SK-N-SH (cell line): Measurements from ENCODE around the gene TNFAIP2. TPM values are rescaled to one million over a fixed set of nuclear protein-coding genes. Genes with fewer than 3 reads are reported as not detected.

Experiments
- CTCF ChIA-PET: fragments of 300-600, 350-600 bp; formaldehyde crosslinking; extraction: SDS; loops from one replicate; lab custom pipeline; 2021; lab: Yijun Ruan, JAX
- POLR2A ChIA-PET: fragments of 350-600 bp; sonication (Branson Sonifier 250); formaldehyde crosslinking; extraction: SDS; loops from one replicate; lab custom pipeline; 2020; ENCODE audit warnings: antibody characterized with exemption, inconsistent platforms; lab: Yijun Ruan, JAX
- DNase-seq: peaks from one replicate; pipeline ENCODE4 v3.0.0; 2012
- H2AFZ ChIP-seq: fragments of 200-600 bp; sonication (generic); 2 replicates; pipeline ENCODE4 v1.8.1; 2016; ENCODE audit warnings: antibody characterized with exemption, mild to moderate bottlenecking, low read depth
- H3F3A ChIP-seq: fragments of 200-600 bp; sonication (generic); replicated peaks from 2 replicates; pipeline ENCODE3; 2016; ENCODE audit warnings: antibody characterized with exemption, mild to moderate bottlenecking; ENCODE audit not compliant: insufficient read depth
- H3K27ac ChIP-seq, 2 experiments: fragments of 200-500 bp in 1 of 2; fragments of 200-600 bp in 1 of 2; sonication (Bioruptor generic) in 1 of 2; sonication (generic), shearing (Covaris generic) in 1 of 2; 2 replicates each; pipeline versions ENCODE4 v1.5.1 to v1.6.1; 2014 to 2016; ENCODE audit warnings: low read depth in 2 of 2, inconsistent platforms in 1 of 2, low read length in 1 of 2, mild to moderate bottlenecking in 1 of 2, mixed read lengths in 1 of 2
- H3K27me3 ChIP-seq: fragments of 200-600 bp; sonication (generic), shearing (Covaris generic); 2 replicates; pipeline ENCODE4 v1.6.1; 2016; ENCODE audit warnings: mixed run types; ENCODE audit not compliant: insufficient read depth
- H3K36me3 ChIP-seq, 2 experiments: fragments of 200-500 bp in 1 of 2; fragments of 200-600 bp in 1 of 2; sonication (Bioruptor generic) in 1 of 2; sonication (generic) in 1 of 2; replicated peaks in 1 of 2; 2 replicates each; pipeline versions ENCODE3 to v1.5.1; 2014 to 2016; ENCODE audit warnings: low read length in 1 of 2, mild to moderate bottlenecking in 1 of 2; ENCODE audit not compliant: insufficient read depth in 2 of 2, control insufficient read depth in 1 of 2
- H3K4me1 ChIP-seq, 2 experiments: fragments of 200-500 bp in 1 of 2; fragments of 200-600 bp in 1 of 2; sonication (Bioruptor generic) in 1 of 2; sonication (generic), shearing (Covaris generic) in 1 of 2; 2 replicates each; pipeline versions ENCODE4 v1.5.1 to v1.6.1; 2014 to 2016; ENCODE audit warnings: low read depth in 1 of 2, low read length in 1 of 2, mixed run types in 1 of 2; ENCODE audit not compliant: insufficient read depth in 2 of 2, control insufficient read depth in 1 of 2
- H3K4me2 ChIP-seq: fragments of 200-600 bp; sonication (generic), shearing (Covaris generic); 2 replicates; pipeline ENCODE4 v1.6.1; 2017; ENCODE audit warnings: mixed run types
- H3K4me3 ChIP-seq, 2 experiments: fragments of 200-500 bp in 1 of 2; fragments of 200-600 bp in 1 of 2; sonication (Bioruptor generic) in 1 of 2; sonication (generic), shearing (Covaris generic) in 1 of 2; 2 replicates each; pipeline versions ENCODE4 v1.5.1 to v1.8.1; 2014 to 2016; ENCODE audit warnings: low read depth in 2 of 2, inconsistent platforms in 1 of 2, low read length in 1 of 2, mild to moderate bottlenecking in 1 of 2, mixed read lengths in 1 of 2, moderate library complexity in 1 of 2
- H3K79me2 ChIP-seq: fragments of 200-600 bp; sonication (generic); 2 replicates; pipeline ENCODE4 v1.8.1; 2017; ENCODE audit warnings: mild to moderate bottlenecking; ENCODE audit not compliant: insufficient read depth
- H3K9ac ChIP-seq: fragments of 200-600 bp; sonication (generic); 2 replicates; pipeline ENCODE4 v1.6.1; 2017; ENCODE audit warnings: mixed run types
- H3K9me2 ChIP-seq: fragments of 200-600 bp; sonication (generic); 2 replicates; pipeline ENCODE4 v1.6.1; 2017; ENCODE audit warnings: mixed run types
- H3K9me3 ChIP-seq: fragments of 200-600 bp; sonication (generic); 2 replicates; pipeline ENCODE4 v1.6.1; 2017; ENCODE audit warnings: mixed run types, mild to moderate bottlenecking, moderate library complexity
- H4K20me1 ChIP-seq: fragments of 200-600 bp; sonication (generic); 2 replicates; pipeline ENCODE4 v1.6.1; 2017; ENCODE audit warnings: mild to moderate bottlenecking, mixed run types; ENCODE audit not compliant: insufficient read depth
- CHD2 ChIP-seq: fragments of 150-350 bp; IDR thresholded peaks from 2 replicates; pipeline ENCODE4 v1.6.1; 2018; ENCODE audit warnings: low read length; ENCODE audit not compliant: partially characterized antibody
- ELF1 ChIP-seq: IDR thresholded peaks from 2 replicates; pipeline ENCODE4 v1.4.0; 2012
- EP300 ChIP-seq, 2 experiments: IDR thresholded peaks; 2 replicates each; pipeline versions ENCODE4 v1.4.0 to v1.6.1; 2012; ENCODE audit warnings: borderline replicate concordance in 1 of 2, low read depth in 1 of 2, low read length in 1 of 2
- EZH2phosphoT487 ChIP-seq: fragments of 200-600 bp; sonication (generic); IDR thresholded peaks from 2 replicates; pipeline ENCODE4 v1.6.1; 2017; ENCODE audit warnings: low read depth, mixed run types, mild to moderate bottlenecking, antibody characterized with exemption, moderate library complexity, borderline replicate concordance
- FOSL2 ChIP-seq: IDR thresholded peaks from 2 replicates; pipeline ENCODE4 v1.4.0; 2012; ENCODE audit warnings: low read depth, mild to moderate bottlenecking, moderate library complexity, borderline replicate concordance
- FOXJ3 ChIP-seq: sonication (generic); formaldehyde crosslinking; IDR thresholded peaks from 2 replicates; pipeline ENCODE4 v1.5.1; 2020; ENCODE audit warnings: mild to moderate bottlenecking, missing genetic modification reagents
- FOXM1 ChIP-seq: IDR thresholded peaks from 2 replicates; pipeline ENCODE4 v1.4.0; 2012; ENCODE audit warnings: low read depth, mild to moderate bottlenecking
- GABPA ChIP-seq: IDR thresholded peaks from 2 replicates; pipeline ENCODE4 v1.4.0; 2012; ENCODE audit warnings: low read depth, mild to moderate bottlenecking
- MEF2A ChIP-seq: IDR thresholded peaks from 2 replicates; pipeline ENCODE4 v1.4.0; 2012; ENCODE audit warnings: low read depth, borderline replicate concordance
- NRF1 ChIP-seq: IDR thresholded peaks from 2 replicates; pipeline ENCODE4 v1.6.1; 2012; ENCODE audit warnings: low read depth, mild to moderate bottlenecking, low read length
- POLR2AphosphoS5 ChIP-seq: IDR thresholded peaks from 2 replicates; pipeline ENCODE4 v1.6.1; 2012; ENCODE audit warnings: low read depth, low read length
- RAD21 ChIP-seq: IDR thresholded peaks from 2 replicates; pipeline ENCODE4 v1.6.1; 2012; ENCODE audit warnings: mild to moderate bottlenecking, low read length
- SIN3A ChIP-seq: IDR thresholded peaks from 2 replicates; pipeline ENCODE4 v1.6.1; 2012; ENCODE audit warnings: low read depth, mild to moderate bottlenecking, low read length, moderate library complexity, borderline replicate concordance
- SMC3 ChIP-seq: IDR thresholded peaks from 2 replicates; pipeline ENCODE4 v1.6.1; 2012; ENCODE audit warnings: low read depth, low read length, improper control_type of control experiment
- TCF12 ChIP-seq: IDR thresholded peaks from 2 replicates; pipeline ENCODE4 v1.4.0; 2012
- TEAD4 ChIP-seq: IDR thresholded peaks from 2 replicates; pipeline ENCODE4 v1.4.0; 2012; ENCODE audit warnings: mild to moderate bottlenecking, borderline replicate concordance; ENCODE audit not compliant: insufficient read depth
- WGBS: methylation state at CpG from one replicate; pipeline ENCODE4 v1.1.6; 2017; ENCODE audit warnings: low lambda C conversion rate; 5-methylcytosine and 5-hydroxymethylcytosine counted together
- polyA plus RNA-seq, 3 experiments: library from polyadenylated mRNA; depleted of rRNA; stranded (reverse); fragments of >200 nt; gene quantifications; 2 replicates each; pipeline ENCODE4 v1.2.3, GENCODE V29; 2012
- TF ChIP-seq, protein P1 (sequence below): fragments of 150-350 bp; IDR thresholded peaks from 2 replicates; pipeline ENCODE4 v1.6.1; 2017; ENCODE audit warnings: antibody characterized with exemption, low read length, low read depth, borderline replicate concordance
- TF ChIP-seq, protein P2 (sequence below): IDR thresholded peaks from 2 replicates; pipeline ENCODE4 v1.6.1; 2012; ENCODE audit warnings: mild to moderate bottlenecking, low read depth, low read length, moderate library complexity
- TF ChIP-seq, protein P3 (sequence below): IDR thresholded peaks from 2 replicates; pipeline ENCODE4 v1.4.0; 2012; ENCODE audit warnings: low read depth
- TF ChIP-seq, protein P4 (sequence below): IDR thresholded peaks from 2 replicates; pipeline ENCODE4 v1.4.0; 2012; ENCODE audit warnings: low read depth, borderline replicate concordance
- TF ChIP-seq, protein P5 (sequence below): fragments of 200-600 bp; sonication (generic); IDR thresholded peaks from 2 replicates; pipeline ENCODE4 v1.6.1; 2017; ENCODE audit warnings: antibody characterized with exemption, mild to moderate bottlenecking, moderate library complexity

The TNFAIP2 gene
- polyA plus RNA-seq, 1 of the 3 experiments (the other 2 are of a cell fraction), result 16.0 TPM

DNA sequence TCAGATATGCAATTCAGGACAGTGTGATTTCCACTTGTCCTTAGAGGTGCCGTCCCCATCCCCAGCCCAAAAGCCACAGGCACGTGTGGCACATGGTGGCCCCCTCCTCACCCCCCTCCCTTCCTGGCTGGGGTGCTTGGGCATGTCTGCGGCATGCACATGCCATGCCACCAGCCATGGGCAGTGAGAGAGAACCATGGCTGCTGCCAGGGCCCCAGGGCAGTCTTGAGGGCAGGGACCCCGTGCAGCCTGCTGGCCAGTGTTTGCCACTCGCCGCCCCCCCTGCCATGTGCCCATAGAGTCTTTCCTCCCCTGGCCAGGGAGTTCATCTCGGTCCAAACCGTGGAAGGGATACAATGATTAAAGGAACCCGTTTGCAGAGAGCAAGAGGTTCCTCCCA, 41.5 kb downstream of the TNFAIP2 start:
- CTCF ChIA-PET, result interaction anchor here (4.4 kb wide), 1 partner anchor 60 kb away, joined by 32 read pairs; no protein-coding TSS in a partner anchor

DNA sequence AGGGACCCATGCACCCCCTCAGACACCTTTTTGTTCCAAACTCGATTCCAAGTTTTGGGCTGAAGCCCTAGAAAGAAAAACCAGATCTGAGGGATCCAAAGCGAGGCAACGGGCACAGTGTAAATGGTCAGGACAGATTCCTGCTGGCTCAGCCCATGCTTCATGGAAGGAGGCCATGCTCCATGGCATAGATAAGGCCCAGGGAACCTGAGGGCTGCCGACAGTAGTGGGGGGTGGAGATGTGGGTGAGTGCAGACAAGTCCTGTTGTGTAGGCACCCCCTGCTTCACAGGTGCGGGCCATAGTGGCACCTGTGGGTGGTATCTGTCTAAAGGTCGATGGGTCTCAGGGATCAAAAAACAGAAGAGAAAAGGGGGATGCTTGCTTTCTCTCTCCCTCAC, 42.1 kb downstream of the TNFAIP2 start:
- H3K27me3 ChIP-seq, result no peaks in the 10 kb centered on the region
- H3K9me3 ChIP-seq, result 0 out of 2 replicates have a peak, but pooled peaks cover 8% of the 10 kb centered on the region
- H3K9me2 ChIP-seq, result no peaks in the 10 kb centered on the region
- ChIA-PET CTCF (interaction anchor here (4.4 kb wide), 1 partner anchor 60 kb away, joined by 32 read pairs; no protein-coding TSS in a partner anchor), POLR2A (no interaction called here)
- H3K9ac ChIP-seq, result no peak overlapping the region
- H2AFZ ChIP-seq, result no peak overlapping the region
- no peaks in the 10 kb centered on the region for H4K20me1 ChIP-seq
- WGBS, result 75% methylated on average over 6 of the region's 6 CpGs
- no peak for DNase-seq
- peaks cover 0 to 3% of the 10 kb centered on the region in 2 experiments; a peak in 1 of 4 replicates for H3K4me1 ChIP-seq
- no peaks in the 10 kb centered on the region for H3F3A ChIP-seq
- H3K36me3 ChIP-seq, result no peaks in the 10 kb centered on the region
- no peak overlapping the region for H3K27ac ChIP-seq
- no peak overlapping the region for H3K4me2 ChIP-seq
- no peaks in the 10 kb centered on the region for H3K79me2 ChIP-seq
- no peak overlapping the region for H3K4me3 ChIP-seq
- TF ChIP-seq, protein P1, sequence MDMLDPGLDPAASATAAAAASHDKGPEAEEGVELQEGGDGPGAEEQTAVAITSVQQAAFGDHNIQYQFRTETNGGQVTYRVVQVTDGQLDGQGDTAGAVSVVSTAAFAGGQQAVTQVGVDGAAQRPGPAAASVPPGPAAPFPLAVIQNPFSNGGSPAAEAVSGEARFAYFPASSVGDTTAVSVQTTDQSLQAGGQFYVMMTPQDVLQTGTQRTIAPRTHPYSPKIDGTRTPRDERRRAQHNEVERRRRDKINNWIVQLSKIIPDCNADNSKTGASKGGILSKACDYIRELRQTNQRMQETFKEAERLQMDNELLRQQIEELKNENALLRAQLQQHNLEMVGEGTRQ, result no peak
- no peak for TF ChIP-seq POLR2AphosphoS5
- TF ChIP-seq EZH2phosphoT487, result no peak
- no peak for TF ChIP-seq ELF1
- TF ChIP-seq, protein P2, sequence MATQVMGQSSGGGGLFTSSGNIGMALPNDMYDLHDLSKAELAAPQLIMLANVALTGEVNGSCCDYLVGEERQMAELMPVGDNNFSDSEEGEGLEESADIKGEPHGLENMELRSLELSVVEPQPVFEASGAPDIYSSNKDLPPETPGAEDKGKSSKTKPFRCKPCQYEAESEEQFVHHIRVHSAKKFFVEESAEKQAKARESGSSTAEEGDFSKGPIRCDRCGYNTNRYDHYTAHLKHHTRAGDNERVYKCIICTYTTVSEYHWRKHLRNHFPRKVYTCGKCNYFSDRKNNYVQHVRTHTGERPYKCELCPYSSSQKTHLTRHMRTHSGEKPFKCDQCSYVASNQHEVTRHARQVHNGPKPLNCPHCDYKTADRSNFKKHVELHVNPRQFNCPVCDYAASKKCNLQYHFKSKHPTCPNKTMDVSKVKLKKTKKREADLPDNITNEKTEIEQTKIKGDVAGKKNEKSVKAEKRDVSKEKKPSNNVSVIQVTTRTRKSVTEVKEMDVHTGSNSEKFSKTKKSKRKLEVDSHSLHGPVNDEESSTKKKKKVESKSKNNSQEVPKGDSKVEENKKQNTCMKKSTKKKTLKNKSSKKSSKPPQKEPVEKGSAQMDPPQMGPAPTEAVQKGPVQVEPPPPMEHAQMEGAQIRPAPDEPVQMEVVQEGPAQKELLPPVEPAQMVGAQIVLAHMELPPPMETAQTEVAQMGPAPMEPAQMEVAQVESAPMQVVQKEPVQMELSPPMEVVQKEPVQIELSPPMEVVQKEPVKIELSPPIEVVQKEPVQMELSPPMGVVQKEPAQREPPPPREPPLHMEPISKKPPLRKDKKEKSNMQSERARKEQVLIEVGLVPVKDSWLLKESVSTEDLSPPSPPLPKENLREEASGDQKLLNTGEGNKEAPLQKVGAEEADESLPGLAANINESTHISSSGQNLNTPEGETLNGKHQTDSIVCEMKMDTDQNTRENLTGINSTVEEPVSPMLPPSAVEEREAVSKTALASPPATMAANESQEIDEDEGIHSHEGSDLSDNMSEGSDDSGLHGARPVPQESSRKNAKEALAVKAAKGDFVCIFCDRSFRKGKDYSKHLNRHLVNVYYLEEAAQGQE, result no peak
- TF ChIP-seq MEF2A, result no peak
- no peak for TF ChIP-seq CHD2
- TF ChIP-seq GABPA, result no peak
- TF ChIP-seq SIN3A, result no peak
- TF ChIP-seq, protein P3, sequence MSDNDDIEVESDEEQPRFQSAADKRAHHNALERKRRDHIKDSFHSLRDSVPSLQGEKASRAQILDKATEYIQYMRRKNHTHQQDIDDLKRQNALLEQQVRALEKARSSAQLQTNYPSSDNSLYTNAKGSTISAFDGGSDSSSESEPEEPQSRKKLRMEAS, result no peak
- TF ChIP-seq FOSL2, result no peak
- TF ChIP-seq SMC3, result no peak
- TF ChIP-seq TCF12, result no peak
- no peak for TF ChIP-seq FOXJ3
- TF ChIP-seq, protein P4, sequence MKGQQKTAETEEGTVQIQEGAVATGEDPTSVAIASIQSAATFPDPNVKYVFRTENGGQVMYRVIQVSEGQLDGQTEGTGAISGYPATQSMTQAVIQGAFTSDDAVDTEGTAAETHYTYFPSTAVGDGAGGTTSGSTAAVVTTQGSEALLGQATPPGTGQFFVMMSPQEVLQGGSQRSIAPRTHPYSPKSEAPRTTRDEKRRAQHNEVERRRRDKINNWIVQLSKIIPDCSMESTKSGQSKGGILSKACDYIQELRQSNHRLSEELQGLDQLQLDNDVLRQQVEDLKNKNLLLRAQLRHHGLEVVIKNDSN, result no peak
- no peak for TF ChIP-seq RAD21
- no peak for TF ChIP-seq FOXM1

More for the DNA sequence above, 41.5 kb downstream of the TNFAIP2 start:
- H3K36me3 ChIP-seq, result no peaks in the 10 kb centered on the region
- 0 out of 2 replicates have a peak, but pooled peaks cover 2% of the 10 kb centered on the region for H3K9me3 ChIP-seq
- no peaks in the 10 kb centered on the region for H3K79me2 ChIP-seq
- POLR2A ChIA-PET, result no interaction called here
- H3K9me2 ChIP-seq, result no peaks in the 10 kb centered on the region
- 31% methylated on average over 5 of the region's 9 CpGs for WGBS
- H3K27ac ChIP-seq, result no peak overlapping the region
- no peak for DNase-seq
- H3K4me3 ChIP-seq, result no peak overlapping the region
- H3K4me1 ChIP-seq, result peaks cover 0 to 3% of the 10 kb centered on the region in 2 experiments; a peak in 1 of 4 replicates
- TF ChIP-seq NRF1, result no peak
- TF ChIP-seq ELF1, result no peak
- no peak for TF ChIP-seq FOSL2
- TF ChIP-seq TEAD4, result no peak
- TF ChIP-seq, protein P5, sequence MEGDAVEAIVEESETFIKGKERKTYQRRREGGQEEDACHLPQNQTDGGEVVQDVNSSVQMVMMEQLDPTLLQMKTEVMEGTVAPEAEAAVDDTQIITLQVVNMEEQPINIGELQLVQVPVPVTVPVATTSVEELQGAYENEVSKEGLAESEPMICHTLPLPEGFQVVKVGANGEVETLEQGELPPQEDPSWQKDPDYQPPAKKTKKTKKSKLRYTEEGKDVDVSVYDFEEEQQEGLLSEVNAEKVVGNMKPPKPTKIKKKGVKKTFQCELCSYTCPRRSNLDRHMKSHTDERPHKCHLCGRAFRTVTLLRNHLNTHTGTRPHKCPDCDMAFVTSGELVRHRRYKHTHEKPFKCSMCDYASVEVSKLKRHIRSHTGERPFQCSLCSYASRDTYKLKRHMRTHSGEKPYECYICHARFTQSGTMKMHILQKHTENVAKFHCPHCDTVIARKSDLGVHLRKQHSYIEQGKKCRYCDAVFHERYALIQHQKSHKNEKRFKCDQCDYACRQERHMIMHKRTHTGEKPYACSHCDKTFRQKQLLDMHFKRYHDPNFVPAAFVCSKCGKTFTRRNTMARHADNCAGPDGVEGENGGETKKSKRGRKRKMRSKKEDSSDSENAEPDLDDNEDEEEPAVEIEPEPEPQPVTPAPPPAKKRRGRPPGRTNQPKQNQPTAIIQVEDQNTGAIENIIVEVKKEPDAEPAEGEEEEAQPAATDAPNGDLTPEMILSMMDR, result no peak
- no peak for TF ChIP-seq EP300 (IDR thresholded peaks at IDR 0.05; ENCODE audit: borderline replicate concordance in 1 of 2, low read depth in 1 of 2, low read length in 1 of 2)
- H3K27me3 ChIP-seq, result no peaks in the 10 kb centered on the region
- H2AFZ ChIP-seq, result no peak overlapping the region
- no peaks in the 10 kb centered on the region for H4K20me1 ChIP-seq
- H3K9ac ChIP-seq, result no peak overlapping the region
- H3K4me2 ChIP-seq, result no peak overlapping the region
- no peaks in the 10 kb centered on the region for H3F3A ChIP-seq
